Gastrocnemius medialis (tissue), 4 donors: ENCODE data around the gene DSC3.

ENCODE experiments used
- CTCF ChIP-seq, 5 experiments: fragments of 450-650 bp in 3 of 5; fragments of 200-600 bp in 2 of 5; sonication (generic) in 2 of 5; IDR thresholded peaks in 4 of 5; conservative IDR thresholded peaks in 1 of 5; 1 replicate in 4 of 5; 2 replicates in 1 of 5; pipeline ENCODE4 v1.5.1; 2016 to 2019; ENCODE audit warnings: antibody characterized with exemption in 5 of 5, mild to moderate bottlenecking in 3 of 5, moderate library complexity in 3 of 5
- POLR2A ChIP-seq, 2 donors: fragments of 450-650 bp; IDR thresholded peaks; one replicate each; pipeline ENCODE4 v1.6.1; 2017; ENCODE audit warnings: antibody characterized with exemption in 2 of 2, mild to moderate bottlenecking in 2 of 2, moderate library complexity in 2 of 2

- TF ChIP-seq CTCF (IDR thresholded peaks at IDR 0.05 in 4 of 5, conservative IDR thresholded peaks at IDR 0.05 in 1 of 5) (no peak), POLR2A (IDR thresholded peaks at IDR 0.05) (no peak)
Observed at GRCh38 chr18:30945761-30946160, 96.8 kb downstream of the DSC3 start.
